GM19351 (cell line): ENCODE data around the gene PDK2.

Experiments
- ATAC-seq: cut with Tn5 transposase; IDR thresholded peaks from one replicate; pipeline ENCODE4 v1.9.1; 2021; ENCODE audit warnings: mild to moderate bottlenecking, moderate library complexity; ENCODE audit not compliant: unreplicated experiment

The PDK2 gene

DNA sequence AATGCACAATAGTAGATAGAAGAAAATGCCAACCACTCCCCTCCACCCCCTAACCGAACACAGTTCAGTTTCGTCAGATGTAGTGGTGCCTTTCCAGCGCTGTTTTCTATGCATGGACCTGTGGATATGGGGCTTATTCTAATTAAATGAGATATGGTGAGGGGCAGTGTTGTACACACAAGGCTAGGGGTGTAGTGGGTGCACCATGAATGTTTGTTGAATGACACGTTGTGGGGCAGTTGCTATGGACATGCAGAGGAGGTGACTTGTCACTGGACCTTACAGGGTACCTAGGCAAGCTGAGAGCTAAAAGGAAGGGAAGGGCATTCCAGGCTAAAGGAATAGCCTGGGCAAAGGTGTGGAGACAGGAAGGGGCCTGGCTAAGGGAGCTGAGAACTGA, 3.4 kb downstream of the PDK2 start:
- no peak for ATAC-seq

DNA sequence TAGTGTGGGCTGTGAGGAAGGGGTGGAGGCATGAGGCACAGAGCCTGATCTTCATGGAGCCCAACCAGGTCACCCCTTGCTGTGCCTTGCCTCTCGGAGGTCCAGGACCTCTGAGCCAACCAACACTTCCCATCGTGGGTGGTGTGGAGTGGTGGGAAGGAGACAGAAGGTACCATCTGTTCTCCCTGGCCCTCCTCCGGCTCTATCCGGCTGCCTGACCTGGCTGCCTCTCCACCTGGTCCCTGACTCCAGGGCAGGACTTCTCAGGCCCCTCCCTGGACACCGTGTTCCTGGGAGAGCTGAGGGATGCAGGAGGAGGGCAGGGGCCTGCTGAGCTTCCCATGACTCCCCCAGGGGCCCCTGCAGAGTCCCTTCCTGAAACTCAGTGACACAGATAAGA, 3.9 kb downstream of the PDK2 start:
- ATAC-seq, result no peak

DNA sequence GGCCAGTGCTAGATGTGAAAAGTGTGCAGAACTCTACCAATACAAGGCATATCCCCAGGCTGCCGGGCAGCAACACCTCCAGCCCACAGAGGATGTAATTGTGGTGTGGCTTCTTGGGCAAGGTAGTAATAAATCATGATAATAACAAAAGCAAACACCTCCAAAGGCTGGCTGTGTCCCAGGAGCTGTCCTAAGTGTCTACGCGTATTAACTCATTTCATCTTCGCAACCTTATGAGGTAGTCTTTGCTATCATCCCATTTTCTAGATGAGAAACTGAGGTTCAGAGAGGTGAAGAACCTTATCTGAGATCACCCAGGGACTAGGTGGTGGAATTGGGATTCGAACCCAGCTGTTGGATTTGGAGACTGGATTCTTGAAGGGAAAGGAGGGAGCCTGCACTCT, 5.3 kb downstream of the PDK2 start:
- no peak for ATAC-seq

DNA sequence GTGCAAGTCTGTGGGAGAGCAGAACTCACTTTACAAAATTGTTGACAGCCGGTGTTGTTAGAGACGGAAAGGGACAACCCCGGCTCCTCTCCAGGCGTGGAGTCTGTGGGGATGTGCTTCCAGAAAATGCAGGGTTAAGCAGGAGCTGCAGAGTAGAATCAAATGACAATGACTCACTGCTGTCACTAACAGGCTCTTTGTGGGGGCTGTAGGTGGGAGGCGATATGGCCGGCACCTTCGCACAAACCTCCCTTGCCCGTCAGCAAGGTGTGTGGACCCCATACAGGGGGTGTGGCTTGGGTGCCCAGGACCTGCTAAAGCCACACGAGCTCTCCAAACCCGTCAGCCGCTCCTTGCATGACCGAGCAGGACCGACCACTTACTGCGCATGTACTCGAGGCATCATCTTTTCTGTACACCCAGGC, 5.8 kb downstream of the PDK2 start:
- no peak for ATAC-seq

DNA sequence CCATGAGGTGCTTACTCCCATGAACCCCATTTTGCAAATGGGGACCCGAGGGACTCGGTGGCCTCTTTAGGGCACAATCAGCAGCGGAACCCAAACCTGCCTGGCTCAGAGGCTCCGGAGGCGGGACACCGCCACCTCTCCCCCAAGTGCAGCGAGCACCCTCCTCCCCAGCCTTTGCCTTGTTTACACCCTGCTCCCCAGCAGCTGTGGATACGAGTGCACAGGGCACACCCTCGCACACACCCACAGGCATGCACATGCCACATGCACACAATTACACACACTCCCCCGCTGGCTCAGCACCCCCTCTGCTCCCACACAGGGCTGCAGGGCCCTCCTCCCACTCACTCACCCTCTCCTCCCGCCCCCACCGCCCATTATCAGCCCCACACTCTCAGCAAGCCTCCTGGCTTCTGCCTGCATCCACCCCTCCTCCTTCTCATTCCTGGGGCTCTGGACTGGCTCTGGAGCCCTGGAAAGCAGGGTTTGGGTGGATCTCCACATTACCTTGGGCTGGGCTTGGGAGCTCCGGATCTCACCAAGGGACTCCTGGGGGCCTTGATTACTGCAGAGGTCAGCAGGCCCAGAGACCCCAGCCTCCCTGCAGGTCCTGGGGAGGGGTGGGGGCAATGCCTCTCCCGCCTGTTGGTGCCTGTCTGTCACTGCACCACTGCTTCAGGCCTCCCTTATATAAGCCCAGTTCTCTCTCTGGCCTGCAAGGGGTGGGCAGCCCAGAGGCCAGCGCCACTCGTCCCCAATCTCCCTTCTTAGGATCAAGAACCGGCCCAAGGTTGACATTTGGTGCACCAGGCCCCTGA, 6.4 kb downstream of the PDK2 start:
- ATAC-seq, result no peak

DNA sequence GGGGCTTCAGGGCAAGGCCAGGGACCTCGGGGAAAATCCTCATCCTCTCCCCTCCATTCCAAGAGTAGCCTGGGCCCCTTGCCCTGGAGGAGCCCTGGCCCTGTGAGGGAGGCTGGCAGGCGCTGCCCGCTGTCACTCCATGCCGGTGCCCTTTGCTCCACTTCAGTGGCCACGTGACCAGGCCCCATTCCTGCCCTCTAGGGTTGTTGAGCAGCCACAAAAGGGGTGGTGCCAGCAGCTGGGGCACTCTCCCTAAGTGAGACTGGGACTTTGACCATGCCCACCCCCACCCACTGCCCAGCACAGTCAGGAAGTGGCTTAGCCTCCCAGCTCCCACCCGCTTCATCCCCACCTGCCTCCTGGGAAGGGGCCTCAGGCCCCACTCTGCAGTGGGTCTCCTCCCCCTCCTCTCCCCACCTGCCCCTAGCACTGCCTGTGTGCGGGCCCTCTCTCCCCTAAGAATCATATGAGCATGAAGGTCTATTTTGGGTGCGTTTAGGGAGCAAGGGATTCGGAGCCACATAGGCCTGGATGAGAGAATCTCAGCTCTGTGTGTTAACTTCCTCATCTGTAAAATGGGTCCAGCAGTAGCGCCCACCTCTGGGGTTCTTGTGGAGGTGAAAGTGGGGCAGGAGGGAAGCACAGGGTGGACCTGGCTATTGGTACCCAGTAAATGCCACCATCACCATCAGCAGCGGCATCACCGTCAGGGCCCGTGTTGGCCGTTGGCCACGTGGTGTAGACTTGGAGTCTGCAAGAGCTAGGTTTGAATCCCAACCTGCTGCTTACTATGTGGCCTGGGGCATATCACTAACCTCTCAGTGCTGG, 7.2 kb downstream of the PDK2 start:
- ATAC-seq, result no peak

DNA sequence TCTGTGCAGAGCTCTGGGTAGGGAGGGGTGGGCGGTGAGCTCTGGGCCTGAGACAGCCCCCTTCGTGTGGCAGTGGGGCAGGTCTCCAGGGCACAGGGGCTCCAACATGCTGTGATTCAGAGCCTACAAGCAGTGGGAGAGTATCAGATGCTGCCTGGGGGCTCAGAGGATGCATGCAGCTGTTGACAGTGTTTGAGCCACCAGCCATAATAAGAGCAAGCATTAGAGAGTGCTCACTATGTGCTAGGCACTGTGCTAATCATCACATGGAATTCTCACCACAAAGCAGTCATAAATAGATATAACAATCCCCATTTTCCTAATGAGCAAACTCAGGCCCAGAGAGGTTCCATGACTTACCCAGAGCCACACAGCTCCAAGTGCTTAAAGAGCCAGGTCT, 8.1 kb downstream of the PDK2 start:
- no peak for ATAC-seq

DNA sequence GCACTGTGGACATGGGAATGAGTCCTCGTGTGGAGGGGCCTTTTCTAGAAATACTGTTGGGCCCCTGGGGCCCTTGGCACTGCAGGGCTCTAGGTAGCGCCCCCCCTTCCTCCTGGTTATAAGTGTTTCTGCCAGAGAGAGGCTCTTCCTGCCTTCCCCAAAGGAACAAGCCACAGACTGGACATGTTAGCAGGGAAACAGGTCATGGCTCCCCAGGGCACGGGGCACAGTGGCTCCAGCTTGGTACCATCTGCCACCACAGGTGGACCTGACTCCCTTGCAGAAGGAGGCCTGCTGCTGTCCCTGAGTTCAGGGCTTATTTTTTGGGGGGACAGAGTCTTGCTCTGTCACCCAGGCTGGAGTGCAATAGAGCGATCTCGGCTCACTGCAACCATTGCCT, 8.8 kb downstream of the PDK2 start:
- ATAC-seq, result no peak

DNA sequence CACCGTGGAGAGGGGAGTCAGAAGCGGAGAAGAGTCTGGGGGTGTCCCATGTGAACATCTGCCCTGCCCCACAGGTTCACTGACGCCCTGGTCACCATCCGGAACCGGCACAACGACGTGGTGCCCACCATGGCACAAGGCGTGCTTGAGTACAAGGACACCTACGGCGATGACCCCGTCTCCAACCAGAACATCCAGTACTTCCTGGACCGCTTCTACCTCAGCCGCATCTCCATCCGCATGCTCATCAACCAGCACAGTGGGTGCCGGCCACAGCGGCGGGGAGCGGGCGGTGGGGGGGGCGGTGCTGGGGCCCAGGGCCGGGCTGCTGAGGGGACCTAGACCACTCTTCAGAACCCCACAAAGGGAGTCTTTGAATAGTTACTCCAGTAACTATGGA, 10.7 kb downstream of the PDK2 start:
- no peak for ATAC-seq

DNA sequence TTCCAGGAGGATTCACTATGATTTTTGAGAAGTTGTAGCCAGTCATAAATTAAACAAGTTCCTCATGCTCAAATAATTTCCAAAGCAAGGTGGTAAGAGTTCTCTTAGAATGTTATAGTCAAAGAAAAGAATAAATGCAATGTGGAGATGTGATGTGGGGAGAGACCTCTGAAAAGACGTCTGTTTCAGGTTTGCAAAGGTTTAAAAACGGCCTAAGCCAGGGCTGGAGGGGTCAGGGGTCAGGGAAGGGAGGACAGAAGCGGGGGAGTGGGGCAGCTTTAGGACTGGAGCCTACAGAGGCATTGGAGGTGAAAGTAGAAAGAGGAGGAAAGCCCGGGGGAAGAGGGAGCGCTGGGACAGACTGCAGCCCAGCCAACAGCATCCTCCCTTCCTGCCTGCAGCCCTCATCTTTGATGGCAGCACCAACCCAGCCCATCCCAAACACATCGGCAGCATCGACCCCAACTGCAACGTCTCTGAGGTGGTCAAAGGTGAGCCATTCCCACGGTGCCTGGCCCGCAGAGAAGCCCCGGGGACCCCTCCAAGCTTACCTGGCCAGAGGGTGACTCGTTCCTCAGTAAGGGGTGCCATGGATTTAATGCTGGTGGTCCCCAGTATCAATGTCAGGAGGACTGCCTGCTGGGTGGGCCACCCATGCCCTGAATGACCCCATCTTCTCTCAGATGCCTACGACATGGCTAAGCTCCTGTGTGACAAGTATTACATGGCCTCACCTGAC, 11.4 kb downstream of the PDK2 start:
- ATAC-seq, result no peak

DNA sequence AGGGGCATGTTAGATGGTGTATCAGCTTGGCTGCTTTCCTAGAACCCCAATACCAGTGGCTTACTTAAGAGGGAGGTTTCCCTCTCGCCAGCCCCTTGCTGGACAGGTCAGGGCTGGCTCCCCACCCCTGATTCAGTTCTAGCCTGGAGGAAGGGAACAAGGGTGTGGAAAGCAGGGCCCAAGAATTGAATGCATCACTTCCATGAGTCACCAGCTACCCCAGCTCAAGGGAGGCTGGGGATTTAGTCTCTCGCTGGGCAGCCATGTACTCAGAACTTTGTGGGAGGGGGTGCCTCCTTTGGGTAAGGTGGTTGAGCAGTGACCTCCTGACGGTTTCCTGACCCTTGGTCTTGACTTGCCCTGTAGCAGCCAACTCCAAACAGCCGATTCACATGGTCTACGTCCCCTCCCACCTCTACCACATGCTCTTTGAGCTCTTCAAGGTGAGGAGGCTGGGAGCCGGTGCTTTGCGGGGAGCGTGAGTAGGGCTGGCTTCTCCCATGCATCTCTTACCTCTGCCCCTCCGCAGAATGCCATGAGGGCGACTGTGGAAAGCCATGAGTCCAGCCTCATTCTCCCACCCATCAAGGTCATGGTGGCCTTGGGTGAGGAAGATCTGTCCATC, 12.8 kb downstream of the PDK2 start:
- no peak for ATAC-seq

DNA sequence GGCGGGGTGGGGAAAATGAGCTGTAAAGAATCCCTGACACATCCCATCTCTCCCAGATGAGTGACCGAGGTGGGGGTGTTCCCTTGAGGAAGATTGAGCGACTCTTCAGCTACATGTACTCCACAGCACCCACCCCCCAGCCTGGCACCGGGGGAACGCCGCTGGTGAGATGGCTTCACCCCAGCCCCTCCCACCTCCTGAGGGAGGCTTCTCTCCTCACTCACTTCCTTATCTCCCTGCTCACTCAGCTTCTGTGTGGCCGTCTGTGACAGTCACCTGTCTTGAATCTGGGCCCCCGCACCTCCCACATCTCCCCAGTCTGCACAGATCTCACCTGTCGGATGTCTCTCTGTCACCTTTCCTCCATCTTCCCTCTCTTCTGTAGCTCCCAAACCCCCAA, 13.4 kb downstream of the PDK2 start:
- no peak for ATAC-seq

DNA sequence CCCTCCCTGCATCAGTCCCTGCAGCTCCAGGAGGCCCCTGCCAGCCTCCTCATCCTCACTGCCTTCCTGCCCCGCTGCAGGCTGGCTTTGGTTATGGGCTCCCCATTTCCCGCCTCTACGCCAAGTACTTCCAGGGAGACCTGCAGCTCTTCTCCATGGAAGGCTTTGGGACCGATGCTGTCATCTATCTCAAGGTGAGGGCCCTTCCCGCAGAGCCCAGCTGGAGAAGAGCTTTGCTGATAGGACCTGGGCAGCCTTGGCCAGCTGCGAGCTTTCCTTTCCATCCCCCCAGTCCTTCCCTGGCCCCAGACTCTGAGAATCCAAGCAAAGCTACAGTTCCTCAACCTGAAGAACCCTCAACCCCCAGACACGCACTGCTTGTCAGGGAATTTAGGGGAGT, 14.1 kb downstream of the PDK2 start:
- no peak for ATAC-seq

DNA sequence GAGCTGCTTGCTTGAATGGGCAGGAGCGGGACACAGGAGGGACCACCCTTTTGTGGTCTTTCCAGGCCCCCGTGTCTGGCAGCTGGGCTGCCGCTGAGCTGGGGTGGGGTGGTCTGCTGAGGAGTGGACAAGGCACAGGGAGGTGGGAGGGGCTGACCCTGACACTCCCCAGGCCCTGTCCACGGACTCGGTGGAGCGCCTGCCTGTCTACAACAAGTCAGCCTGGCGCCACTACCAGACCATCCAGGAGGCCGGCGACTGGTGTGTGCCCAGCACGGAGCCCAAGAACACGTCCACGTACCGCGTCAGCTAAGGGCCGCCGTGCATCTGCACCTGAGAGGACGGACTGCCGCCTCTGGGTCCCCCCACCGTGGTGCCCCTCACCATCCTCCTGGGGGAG, 14.6 kb downstream of the PDK2 start:
- no peak for ATAC-seq

DNA sequence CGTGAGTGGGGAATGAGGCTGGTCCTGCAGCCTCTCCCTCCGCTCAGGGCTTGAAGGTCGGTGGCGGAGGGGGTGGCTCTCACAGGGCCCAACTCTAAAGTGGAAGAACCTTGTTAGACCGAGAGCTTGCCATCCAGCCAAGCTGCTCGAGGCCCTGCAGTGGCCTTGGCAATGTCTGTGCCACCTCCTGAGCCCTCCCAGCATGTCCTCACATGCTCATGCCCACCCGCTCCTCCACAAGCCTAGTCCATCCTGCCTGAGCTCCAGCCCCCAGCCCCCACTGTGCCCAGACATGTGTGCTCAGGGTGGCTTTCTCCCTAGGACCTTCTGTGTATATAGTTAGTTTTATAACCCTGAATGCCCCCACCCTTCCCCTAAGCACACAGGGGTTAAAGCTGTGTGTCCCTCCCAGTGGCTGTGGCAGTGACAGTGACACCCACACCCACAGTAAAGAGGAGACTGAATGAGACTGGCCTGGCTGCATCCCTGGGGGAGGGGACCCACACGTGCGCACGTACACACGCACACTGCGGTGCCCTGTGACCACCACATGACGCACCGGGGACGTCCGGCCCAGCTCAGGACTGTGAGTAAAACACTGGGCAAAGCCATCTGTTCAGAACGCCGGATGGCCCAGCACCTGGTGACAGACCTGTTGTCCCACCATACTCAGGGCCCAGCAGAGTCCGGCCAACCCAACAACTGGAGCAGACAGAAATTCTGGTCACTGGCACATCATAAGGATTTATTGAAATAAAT, 15.6 kb downstream of the PDK2 start:
- ATAC-seq, result no peak

DNA sequence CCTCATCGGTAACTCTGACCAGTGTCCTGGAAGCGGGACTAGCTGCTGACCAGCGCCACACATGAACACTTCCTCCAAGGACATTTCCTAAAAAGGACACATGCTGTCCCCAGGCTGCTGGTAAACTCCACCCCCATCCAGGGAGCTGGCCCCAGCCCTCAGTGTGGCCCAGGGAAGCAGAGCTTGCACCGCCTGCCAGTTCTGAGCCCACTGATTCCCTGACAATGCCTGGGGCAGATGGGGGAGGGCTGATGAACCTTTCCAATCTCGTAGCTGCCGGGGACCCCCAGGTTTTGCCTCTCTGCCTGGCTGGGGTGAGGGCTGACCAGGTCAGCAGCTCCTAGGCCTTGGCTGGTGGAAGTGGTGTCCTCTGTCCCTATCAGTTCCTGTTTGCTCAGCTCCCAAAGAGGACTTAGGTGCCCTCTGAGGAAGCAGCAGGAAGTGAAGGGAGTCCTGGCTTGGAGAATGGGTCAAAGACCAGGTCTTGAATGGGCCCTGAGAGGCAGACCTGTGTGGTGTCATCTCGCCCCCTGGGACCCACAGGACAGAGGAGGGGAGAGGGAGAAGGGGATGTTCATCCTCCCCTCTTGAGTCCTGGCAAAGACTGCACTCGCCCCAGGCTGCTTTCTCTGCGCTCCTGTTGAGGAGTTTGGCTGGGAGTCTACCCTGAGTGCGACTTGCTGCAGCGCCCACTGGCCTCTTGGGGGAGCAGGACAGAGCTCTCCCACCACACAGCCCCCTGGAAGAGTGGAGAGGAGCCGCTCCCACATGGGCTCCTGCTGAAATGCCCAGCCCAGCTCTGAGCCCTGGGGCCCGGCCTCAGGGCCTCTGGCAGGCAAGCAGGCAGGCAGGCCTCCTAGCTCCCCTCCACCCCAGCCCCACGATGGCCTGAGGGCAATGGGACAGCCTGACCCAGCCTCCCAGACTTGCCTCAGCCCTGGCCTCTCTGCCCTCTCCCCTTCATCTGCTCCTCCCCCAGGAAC, 16.8 kb downstream of the PDK2 start:
- ATAC-seq, result no peak

DNA sequence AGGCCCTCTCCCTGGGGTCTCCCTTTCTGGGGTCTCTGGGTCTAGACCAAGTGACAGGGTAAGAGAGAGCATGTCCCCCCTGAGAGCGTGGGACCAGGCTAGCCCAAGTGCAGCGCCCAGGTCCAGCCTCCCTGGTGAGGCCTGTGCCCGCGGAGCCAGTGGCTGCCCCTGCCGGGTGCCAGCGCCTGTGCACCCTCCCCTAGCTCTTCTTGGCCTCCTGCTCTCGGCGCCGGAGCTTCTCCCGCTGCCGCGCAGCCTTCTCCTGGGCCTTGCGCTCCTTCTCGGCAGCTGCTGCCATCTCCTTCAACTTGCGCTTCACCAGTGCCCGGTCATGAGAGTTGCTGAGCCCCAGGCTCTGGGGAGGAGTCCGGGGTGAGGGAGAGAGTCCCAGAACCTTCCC, 17.5 kb downstream of the PDK2 start:
- ATAC-seq, result no peak

DNA sequence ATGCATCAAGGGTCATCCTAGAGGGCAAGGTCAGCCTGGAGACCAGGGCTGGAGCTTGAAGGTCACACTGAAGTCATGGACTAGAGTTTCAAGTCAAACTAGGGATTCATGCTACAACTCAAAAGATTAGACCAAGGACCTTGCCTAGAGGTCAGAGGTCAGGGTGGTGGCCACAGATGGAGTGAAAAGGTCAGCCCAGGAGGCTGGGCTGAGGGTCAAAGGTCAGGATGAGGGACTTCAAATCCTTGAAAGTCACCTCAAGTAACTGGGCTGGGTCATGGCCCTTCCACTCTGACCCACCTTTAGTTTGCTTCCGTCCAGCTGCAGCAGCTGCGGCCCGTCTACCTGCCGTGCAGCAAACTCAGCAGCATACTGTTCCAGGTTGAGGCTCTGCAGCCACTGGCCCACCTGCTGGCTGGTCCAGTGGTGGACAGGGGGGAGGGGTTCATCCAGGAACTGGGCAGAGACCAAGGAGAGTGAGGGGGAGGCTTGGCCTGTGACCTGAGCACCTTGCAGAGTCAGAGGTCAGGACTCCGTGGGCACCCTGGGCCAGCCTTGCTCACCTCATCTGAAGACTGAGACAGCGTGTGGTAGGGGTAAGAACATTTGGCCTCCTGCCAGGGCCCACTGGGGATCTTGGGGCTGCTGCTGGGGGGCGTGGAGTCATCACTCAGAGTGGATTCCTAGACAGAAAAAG, 18.6 kb downstream of the PDK2 start:
- no peak for ATAC-seq

DNA sequence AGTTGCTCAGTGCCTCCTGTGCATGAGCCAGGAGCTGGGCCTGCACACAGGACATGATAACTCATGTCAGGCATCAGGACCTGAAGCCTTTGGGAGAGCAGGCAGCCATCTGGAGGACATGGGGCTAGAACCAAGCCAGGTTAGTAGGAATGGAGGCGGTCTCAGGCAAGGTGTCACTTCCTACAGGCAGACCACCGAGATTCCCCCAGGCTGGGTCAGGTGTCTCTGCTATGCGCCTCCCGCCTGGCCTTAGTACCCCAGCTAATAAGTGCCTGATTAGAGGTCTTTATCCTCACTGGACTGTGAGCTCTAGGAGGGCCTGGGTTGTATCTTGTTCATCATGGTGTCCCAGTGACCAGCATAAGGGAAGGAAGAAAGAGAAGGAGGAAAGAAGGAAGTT, 19.2 kb downstream of the PDK2 start:
- no peak for ATAC-seq
